ENCODE data around the gene LRFN2.

GRCh38 chr6:40606526-40606925 lies 19.4 kb upstream of the LRFN2 start:
- TF ChIP-seq CTCF (IDR thresholded peaks at IDR 0.05) (no peak), POLR2AphosphoS5 (IDR thresholded peaks at IDR 0.05) (no peak)

Measured in breast epithelium (tissue), 3 donors.